Measurements from ENCODE around the gene P2RX3.

DNA sequence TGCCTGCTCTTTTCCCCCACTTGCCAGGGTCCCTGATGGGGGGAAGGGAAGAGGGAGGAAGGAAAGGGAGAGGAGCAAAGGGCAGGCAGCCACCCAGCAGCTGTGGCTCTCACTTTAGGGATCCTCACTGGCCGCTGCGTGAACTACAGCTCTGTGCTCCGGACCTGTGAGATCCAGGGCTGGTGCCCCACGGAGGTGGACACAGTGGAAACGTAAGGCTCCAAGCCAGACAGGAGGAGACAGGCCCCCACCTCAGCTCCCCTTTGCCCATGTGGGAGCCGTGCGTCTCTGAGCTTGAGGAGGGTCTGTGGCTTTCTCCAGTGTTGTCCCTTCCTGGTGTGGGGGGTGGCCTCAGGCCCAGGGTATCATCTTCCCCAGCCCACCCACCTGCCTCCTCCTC lies 9.9 kb downstream of the P2RX3 start:
- TF ChIP-seq, protein P1, sequence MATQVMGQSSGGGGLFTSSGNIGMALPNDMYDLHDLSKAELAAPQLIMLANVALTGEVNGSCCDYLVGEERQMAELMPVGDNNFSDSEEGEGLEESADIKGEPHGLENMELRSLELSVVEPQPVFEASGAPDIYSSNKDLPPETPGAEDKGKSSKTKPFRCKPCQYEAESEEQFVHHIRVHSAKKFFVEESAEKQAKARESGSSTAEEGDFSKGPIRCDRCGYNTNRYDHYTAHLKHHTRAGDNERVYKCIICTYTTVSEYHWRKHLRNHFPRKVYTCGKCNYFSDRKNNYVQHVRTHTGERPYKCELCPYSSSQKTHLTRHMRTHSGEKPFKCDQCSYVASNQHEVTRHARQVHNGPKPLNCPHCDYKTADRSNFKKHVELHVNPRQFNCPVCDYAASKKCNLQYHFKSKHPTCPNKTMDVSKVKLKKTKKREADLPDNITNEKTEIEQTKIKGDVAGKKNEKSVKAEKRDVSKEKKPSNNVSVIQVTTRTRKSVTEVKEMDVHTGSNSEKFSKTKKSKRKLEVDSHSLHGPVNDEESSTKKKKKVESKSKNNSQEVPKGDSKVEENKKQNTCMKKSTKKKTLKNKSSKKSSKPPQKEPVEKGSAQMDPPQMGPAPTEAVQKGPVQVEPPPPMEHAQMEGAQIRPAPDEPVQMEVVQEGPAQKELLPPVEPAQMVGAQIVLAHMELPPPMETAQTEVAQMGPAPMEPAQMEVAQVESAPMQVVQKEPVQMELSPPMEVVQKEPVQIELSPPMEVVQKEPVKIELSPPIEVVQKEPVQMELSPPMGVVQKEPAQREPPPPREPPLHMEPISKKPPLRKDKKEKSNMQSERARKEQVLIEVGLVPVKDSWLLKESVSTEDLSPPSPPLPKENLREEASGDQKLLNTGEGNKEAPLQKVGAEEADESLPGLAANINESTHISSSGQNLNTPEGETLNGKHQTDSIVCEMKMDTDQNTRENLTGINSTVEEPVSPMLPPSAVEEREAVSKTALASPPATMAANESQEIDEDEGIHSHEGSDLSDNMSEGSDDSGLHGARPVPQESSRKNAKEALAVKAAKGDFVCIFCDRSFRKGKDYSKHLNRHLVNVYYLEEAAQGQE (IDR thresholded peaks at IDR 0.05; ENCODE audit: insufficient read depth in 1 of 2, low read depth in 2 of 2, low read length in 2 of 2), result no peak
- TF ChIP-seq POLR2AphosphoS5 (IDR thresholded peaks at IDR 0.05; ENCODE audit: low read depth, low read length) (no peak), SIN3A (IDR thresholded peaks at IDR 0.05; ENCODE audit: borderline replicate concordance, insufficient read depth, low read length) (no peak), TAF1 (IDR thresholded peaks at IDR 0.05; ENCODE audit: borderline replicate concordance, insufficient read depth, low read length) (no peak)

All from PFSK-1 (cell line).